Measurements from ENCODE around the gene FARP1. TPM values are rescaled to one million over a fixed set of nuclear protein-coding genes. Genes with fewer than 3 reads are reported as not detected.
A peak's percentile ranks its signal among the peaks of the same experiment; 100 is the strongest.

Gene FARP1
- total and polyA plus RNA-seq, 3 experiments from 2014 or later, result 0.16 to 0.27 (median 0.26) TPM

DNA sequence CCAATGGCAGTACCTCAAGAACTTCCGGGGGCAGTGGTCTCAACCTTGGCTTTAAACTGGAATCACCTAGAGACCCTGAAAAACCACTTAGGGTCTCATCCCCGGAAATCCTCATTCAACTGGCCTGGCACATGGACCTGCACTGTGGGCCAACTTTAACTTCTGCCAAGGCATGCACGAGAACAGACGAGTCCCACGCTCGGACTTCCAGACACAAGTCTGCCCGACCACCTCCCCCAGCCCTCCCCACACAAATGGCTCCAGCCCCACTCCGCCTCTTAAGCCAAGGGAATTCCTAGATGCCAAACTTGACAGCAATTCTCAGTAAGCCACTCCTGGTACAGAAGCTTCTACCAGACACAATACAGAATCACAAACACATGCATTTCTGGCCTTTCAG lies 320.1 kb downstream of the FARP1 start:
- H3K4me3 Mint-ChIP-seq, result no peak overlapping the region
- Histone ChIP-seq H3K27ac (ENCODE audit: low read depth, low read length) (no peak overlapping the region), H3K4me3 (ENCODE audit: low read length) (no peak overlapping the region), H3K27me3 (ENCODE audit: insufficient read depth, low read length, poor library complexity, severe bottlenecking) (no peaks in the 10 kb centered on the region), H3K4me1 (ENCODE audit: insufficient read depth, low read length) (no peaks in the 10 kb centered on the region), H3K9me3 (ENCODE audit: low read length) (no peaks in the 10 kb centered on the region), H3K36me3 (ENCODE audit: insufficient read depth, low read length) (peaks cover 39% of the 10 kb centered on the region)
- no peaks in the 10 kb centered on the region for H3K27me3 Mint-ChIP-seq
- no peak for DNase-seq
- ChIA-PET POLR2A (no interaction called here), CTCF (interaction anchor here (1.7 kb wide), 1 partner anchor 190 kb away, joined by 7 read pairs; no protein-coding TSS in a partner anchor)
- H3K4me1 Mint-ChIP-seq, result peaks cover 6 to 16% (median 15%) of the 10 kb centered on the region in 3 donors
- H3K36me3 Mint-ChIP-seq, result peaks cover 0 to 89% (median 23%) of the 10 kb centered on the region in 3 donors
- no peaks in the 10 kb centered on the region for H3K9me3 Mint-ChIP-seq
- H3K27ac Mint-ChIP-seq, result peak overlapping the region in 5 of 8 donors; percentile 47 to 80 (median 68)

DNA sequence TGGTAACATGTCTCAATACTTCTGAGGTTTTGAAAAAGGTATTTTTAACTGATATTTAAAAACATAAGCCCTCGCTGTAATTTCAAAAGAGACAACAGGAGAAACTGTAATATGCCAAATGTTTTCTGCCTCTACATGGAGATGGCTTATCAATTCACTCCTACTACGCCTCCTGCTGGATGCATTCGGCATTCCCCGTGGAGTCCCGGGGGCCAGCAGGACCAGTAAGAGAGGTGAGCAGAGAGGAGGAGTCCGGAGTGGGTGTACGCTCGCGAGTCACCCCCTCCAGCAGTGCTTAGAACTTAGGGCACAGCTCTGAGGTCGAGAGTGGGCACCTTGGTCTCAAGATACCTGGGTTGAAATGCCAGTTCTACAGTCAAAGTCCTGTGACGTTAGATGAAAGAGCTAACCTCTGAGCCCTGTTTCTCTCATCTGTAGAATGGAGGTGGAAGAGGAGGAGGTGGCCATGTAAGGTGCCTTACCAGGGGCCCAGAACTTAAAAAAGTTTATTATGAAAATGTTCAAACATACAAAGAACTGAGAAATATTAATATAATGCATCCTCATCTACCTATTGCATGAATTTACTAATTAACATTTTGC lies 323.8 kb downstream of the FARP1 start:
- H3K27me3 ChIP-seq (ENCODE audit: insufficient read depth, low read length, poor library complexity, severe bottlenecking), result no peaks in the 10 kb centered on the region
- Mint-ChIP-seq H3K4me3 (no peak overlapping the region), H3K9me3 (no peaks in the 10 kb centered on the region), H3K27ac (peak overlapping the region in 6 of 8 donors; percentile 36 to 93 (median 48)), H3K27me3 (no peaks in the 10 kb centered on the region), H3K36me3 (peaks cover 0 to 83% (median 15%) of the 10 kb centered on the region in 3 donors), H3K4me1 (peaks cover 14 to 32% (median 24%) of the 10 kb centered on the region in 3 donors)
- H3K36me3 ChIP-seq (ENCODE audit: insufficient read depth, low read length), result peaks cover 33% of the 10 kb centered on the region
- CTCF ChIA-PET, result interaction anchor here (0.8 to 1.5 kb wide), 5 partner anchors 9 to 195 kb away, joined by 3 to 7 read pairs (median 4); no protein-coding TSS in a partner anchor
- no peaks in the 10 kb centered on the region for H3K9me3 ChIP-seq (ENCODE audit: low read length)
- H3K27ac ChIP-seq (ENCODE audit: low read depth, low read length), result no peak overlapping the region
- H3K4me3 ChIP-seq (ENCODE audit: low read length), result no peak overlapping the region
- POLR2A ChIA-PET, result interaction anchor here (0.7 kb wide), 1 partner anchor 10 kb away, joined by 3 read pairs; no protein-coding TSS in a partner anchor
- DNase-seq, result no peak
- no peaks in the 10 kb centered on the region for H3K4me1 ChIP-seq (ENCODE audit: insufficient read depth, low read length)

DNA sequence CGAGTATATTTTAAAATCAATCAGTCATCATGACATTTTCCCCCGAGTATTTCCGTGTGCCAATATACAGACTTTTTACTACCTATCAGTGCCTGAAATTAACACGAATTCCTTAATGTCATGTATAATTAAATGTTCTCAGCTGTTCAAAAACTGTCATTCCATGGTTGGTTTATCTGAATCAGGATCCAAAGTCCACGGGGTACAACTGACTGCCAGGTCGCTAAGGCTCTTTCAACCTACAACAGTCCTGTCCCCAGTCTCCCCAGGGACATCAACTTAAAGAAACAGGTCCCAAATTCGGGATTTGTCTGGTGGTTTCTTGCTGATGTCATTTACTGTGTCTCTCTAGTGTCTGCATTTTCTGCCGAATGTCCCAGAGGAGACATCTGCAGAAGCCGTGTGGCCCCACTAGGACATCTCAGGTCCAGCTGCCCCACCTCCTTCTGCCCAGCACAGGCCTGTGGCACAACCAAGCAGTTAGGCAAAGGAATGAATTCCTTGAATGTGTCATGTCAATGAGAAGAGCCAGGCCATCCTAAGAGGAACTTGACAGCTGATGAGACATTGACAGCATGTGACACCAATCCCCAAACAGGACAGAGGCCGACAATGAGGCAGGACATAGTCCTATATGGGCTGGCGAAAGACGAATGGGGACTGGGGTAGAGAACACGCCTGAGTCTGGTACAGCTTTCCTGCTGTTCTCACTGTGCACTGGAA lies 324.5 kb downstream of the FARP1 start:
- POLR2A ChIA-PET, result interaction anchor here (0.7 kb wide), 1 partner anchor 10 kb away, joined by 3 read pairs; no protein-coding TSS in a partner anchor
- H3K27ac ChIP-seq (ENCODE audit: low read depth, low read length), result no peak overlapping the region
- H3K9me3 ChIP-seq (ENCODE audit: low read length), result no peaks in the 10 kb centered on the region
- Mint-ChIP-seq H3K27ac (peak overlapping the region in 3 of 8 donors; percentile 38 to 48 (median 39)), H3K36me3 (peaks cover 5 to 84% (median 20%) of the 10 kb centered on the region in 3 donors), H3K27me3 (no peaks in the 10 kb centered on the region), H3K4me1 (peaks cover 19 to 39% (median 29%) of the 10 kb centered on the region in 3 donors), H3K4me3 (no peak overlapping the region), H3K9me3 (no peaks in the 10 kb centered on the region)
- no peak for DNase-seq
- H3K36me3 ChIP-seq (ENCODE audit: insufficient read depth, low read length), result peaks cover 37% of the 10 kb centered on the region
- no peaks in the 10 kb centered on the region for H3K27me3 ChIP-seq (ENCODE audit: insufficient read depth, low read length, poor library complexity, severe bottlenecking)
- no peak overlapping the region for H3K4me3 ChIP-seq (ENCODE audit: low read length)
- H3K4me1 ChIP-seq (ENCODE audit: insufficient read depth, low read length), result no peaks in the 10 kb centered on the region
- CTCF ChIA-PET, result interaction anchor here (0.8 to 1.5 kb wide), 4 partner anchors 8 to 186 kb away, joined by 3 to 7 read pairs (median 5); no protein-coding TSS in a partner anchor

DNA sequence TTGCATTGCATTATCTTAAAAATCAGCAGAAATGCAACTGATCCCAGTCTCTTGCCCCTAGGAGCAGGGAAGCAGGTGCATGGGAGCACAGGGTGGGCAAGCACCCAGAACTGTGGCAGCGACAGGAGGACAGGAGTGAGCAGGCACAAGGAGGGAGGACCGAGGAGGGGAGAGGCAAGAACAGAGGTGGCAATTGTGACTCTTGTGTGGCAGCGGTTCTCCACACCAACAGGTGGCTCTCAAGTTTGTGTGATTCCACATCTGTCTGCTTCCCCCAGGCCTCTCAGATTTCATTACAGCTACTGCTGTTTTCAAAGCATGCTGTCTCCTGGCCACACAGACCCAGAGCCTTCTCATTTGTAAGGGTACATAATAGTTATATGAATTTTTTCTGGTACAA lies 325.5 kb downstream of the FARP1 start:
- Histone ChIP-seq H3K27ac (ENCODE audit: low read depth, low read length) (no peak overlapping the region), H3K36me3 (ENCODE audit: insufficient read depth, low read length) (peaks cover 28% of the 10 kb centered on the region), H3K9me3 (ENCODE audit: low read length) (no peaks in the 10 kb centered on the region), H3K27me3 (ENCODE audit: insufficient read depth, low read length, poor library complexity, severe bottlenecking) (no peaks in the 10 kb centered on the region), H3K4me1 (ENCODE audit: insufficient read depth, low read length) (no peaks in the 10 kb centered on the region), H3K4me3 (ENCODE audit: low read length) (no peak overlapping the region)
- Mint-ChIP-seq H3K36me3 (peaks cover 5 to 84% (median 18%) of the 10 kb centered on the region in 3 donors), H3K27ac (no peak overlapping the region), H3K9me3 (no peaks in the 10 kb centered on the region), H3K4me3 (no peak overlapping the region), H3K4me1 (peaks cover 27 to 45% (median 28%) of the 10 kb centered on the region in 3 donors), H3K27me3 (no peaks in the 10 kb centered on the region)
- POLR2A ChIA-PET, result no interaction called here
- DNase-seq, result no peak
- CTCF ChIA-PET, result interaction anchor here (0.9 to 1.5 kb wide), 4 partner anchors 23 to 186 kb away, joined by 3 to 7 read pairs (median 4); no protein-coding TSS in a partner anchor

DNA sequence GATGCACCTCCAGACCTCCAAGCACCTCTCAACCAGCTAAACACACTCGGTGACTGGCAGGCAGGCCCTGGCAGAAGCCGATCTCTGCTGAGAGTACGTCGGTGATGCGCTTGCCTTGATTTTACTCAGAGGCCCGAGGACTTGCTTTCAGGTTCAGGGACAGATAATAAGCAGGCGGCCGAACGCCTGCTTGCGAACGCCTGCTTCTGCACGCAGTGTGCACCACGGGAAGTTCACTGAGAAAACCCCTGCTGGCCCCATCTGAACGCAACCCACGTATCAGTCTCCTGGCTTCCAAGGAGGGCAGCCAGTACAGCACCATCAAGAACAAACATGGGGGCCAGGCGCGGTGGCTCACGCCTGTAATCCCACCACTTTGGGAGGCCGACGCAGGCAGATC lies 326.0 kb downstream of the FARP1 start:
- Histone ChIP-seq H3K27ac (ENCODE audit: low read depth, low read length) (no peak overlapping the region), H3K4me3 (ENCODE audit: low read length) (no peak overlapping the region), H3K36me3 (ENCODE audit: insufficient read depth, low read length) (peaks cover 28% of the 10 kb centered on the region), H3K4me1 (ENCODE audit: insufficient read depth, low read length) (no peaks in the 10 kb centered on the region), H3K9me3 (ENCODE audit: low read length) (no peaks in the 10 kb centered on the region), H3K27me3 (ENCODE audit: insufficient read depth, low read length, poor library complexity, severe bottlenecking) (no peaks in the 10 kb centered on the region)
- H3K4me1 Mint-ChIP-seq, result peaks cover 27 to 46% (median 28%) of the 10 kb centered on the region in 3 donors
- no peak for DNase-seq
- no peak overlapping the region for H3K27ac Mint-ChIP-seq
- no peaks in the 10 kb centered on the region for H3K9me3 Mint-ChIP-seq
- H3K27me3 Mint-ChIP-seq, result peaks cover 0 to under 1% of the 10 kb centered on the region in 2 donors
- POLR2A ChIA-PET, result no interaction called here
- H3K4me3 Mint-ChIP-seq, result no peak overlapping the region
- H3K36me3 Mint-ChIP-seq, result peaks cover 5 to 84% (median 20%) of the 10 kb centered on the region in 3 donors
- CTCF ChIA-PET, result interaction anchor here (0.9 to 1.5 kb wide), 3 partner anchors 23 to 185 kb away, joined by 3 to 4 read pairs (median 3); no protein-coding TSS in a partner anchor

DNA sequence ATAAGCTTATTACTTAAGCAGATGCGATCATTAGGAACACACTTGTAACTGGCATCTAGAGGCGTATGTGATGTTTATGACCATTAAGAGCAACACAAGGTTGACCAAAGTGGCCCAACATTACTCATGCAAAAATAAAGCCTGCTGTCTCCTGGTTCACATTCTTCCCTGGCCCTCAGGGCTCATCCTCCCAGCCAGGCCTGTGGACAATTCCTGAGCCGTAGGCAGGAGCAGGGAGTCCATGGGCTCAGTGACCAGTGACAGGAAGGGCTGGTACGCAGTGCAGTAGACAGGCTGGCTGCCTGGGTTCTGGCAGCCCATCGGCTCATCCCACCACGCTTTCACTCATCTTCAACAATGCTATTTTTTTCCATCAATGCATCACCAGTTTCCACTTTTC lies 328.0 kb downstream of the FARP1 start:
- DNase-seq, result no peak
- ChIA-PET POLR2A (no interaction called here), CTCF (interaction anchor here (1.7 kb wide), 1 partner anchor 26 kb away, joined by 4 read pairs; no protein-coding TSS in a partner anchor)
- Histone ChIP-seq H3K36me3 (ENCODE audit: insufficient read depth, low read length) (peaks cover 34% of the 10 kb centered on the region), H3K4me3 (ENCODE audit: low read length) (no peak overlapping the region), H3K27me3 (ENCODE audit: insufficient read depth, low read length, poor library complexity, severe bottlenecking) (no peaks in the 10 kb centered on the region), H3K9me3 (ENCODE audit: low read length) (no peaks in the 10 kb centered on the region), H3K4me1 (ENCODE audit: insufficient read depth, low read length) (peaks cover 5% of the 10 kb centered on the region), H3K27ac (ENCODE audit: low read depth, low read length) (no peak overlapping the region)
- no peak overlapping the region for H3K4me3 Mint-ChIP-seq
- H3K27me3 Mint-ChIP-seq, result peaks cover 0 to 1% of the 10 kb centered on the region in 2 donors
- peaks cover 28 to 57% (median 30%) of the 10 kb centered on the region in 3 donors for H3K4me1 Mint-ChIP-seq
- H3K9me3 Mint-ChIP-seq, result no peaks in the 10 kb centered on the region
- peak overlapping the region in 7 of 8 donors; percentile 35 to 92 (median 72) for H3K27ac Mint-ChIP-seq
- H3K36me3 Mint-ChIP-seq, result peaks cover 5 to 83% (median 21%) of the 10 kb centered on the region in 3 donors

DNA sequence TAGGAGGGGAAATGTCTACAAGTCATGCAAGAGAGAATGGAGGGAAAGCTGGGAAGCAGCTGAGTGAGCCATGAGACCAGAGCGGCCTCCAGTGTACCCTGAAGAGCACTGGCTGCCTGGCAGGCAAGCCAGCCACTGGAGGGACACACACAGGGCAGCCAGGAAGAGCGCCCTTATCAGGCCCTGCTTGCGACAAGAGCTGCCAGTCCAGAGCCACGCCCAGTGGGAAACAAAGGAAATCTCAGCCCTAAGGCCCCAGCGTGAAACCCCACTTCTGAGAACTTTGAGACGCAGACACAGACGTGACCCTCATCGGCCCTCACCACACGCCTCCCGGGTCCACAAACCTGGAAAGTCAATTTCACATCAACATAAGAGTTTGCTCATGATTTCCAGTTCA lies 329.0 kb downstream of the FARP1 start:
- H3K4me1 Mint-ChIP-seq, result peaks cover 36 to 64% (median 40%) of the 10 kb centered on the region in 3 donors
- H3K9me3 Mint-ChIP-seq, result no peaks in the 10 kb centered on the region
- no peaks in the 10 kb centered on the region for H3K27me3 ChIP-seq (ENCODE audit: insufficient read depth, low read length, poor library complexity, severe bottlenecking)
- H3K4me3 ChIP-seq (ENCODE audit: low read length), result no peak overlapping the region
- H3K27ac ChIP-seq (ENCODE audit: low read depth, low read length), result no peak overlapping the region
- peaks cover 31% of the 10 kb centered on the region for H3K36me3 ChIP-seq (ENCODE audit: insufficient read depth, low read length)
- H3K4me1 ChIP-seq (ENCODE audit: insufficient read depth, low read length), result peaks cover 15% of the 10 kb centered on the region
- H3K36me3 Mint-ChIP-seq, result peaks cover 5 to 73% (median 17%) of the 10 kb centered on the region in 3 donors
- H3K9me3 ChIP-seq (ENCODE audit: low read length), result no peaks in the 10 kb centered on the region
- H3K27me3 Mint-ChIP-seq, result peaks cover 0 to 1% of the 10 kb centered on the region in 2 donors
- H3K4me3 Mint-ChIP-seq, result no peak overlapping the region
- ChIA-PET CTCF (interaction anchor here (1.7 kb wide), 1 partner anchor 27 kb away, joined by 4 read pairs; no protein-coding TSS in a partner anchor), POLR2A (no interaction called here)
- peak overlapping the region in 7 of 8 donors; percentile 39 to 96 (median 72) for H3K27ac Mint-ChIP-seq
- no peak for DNase-seq

Data from CD8-positive, alpha-beta memory T cell (primary cell).